ENCODE results near the gene DEFB128.

DNA sequence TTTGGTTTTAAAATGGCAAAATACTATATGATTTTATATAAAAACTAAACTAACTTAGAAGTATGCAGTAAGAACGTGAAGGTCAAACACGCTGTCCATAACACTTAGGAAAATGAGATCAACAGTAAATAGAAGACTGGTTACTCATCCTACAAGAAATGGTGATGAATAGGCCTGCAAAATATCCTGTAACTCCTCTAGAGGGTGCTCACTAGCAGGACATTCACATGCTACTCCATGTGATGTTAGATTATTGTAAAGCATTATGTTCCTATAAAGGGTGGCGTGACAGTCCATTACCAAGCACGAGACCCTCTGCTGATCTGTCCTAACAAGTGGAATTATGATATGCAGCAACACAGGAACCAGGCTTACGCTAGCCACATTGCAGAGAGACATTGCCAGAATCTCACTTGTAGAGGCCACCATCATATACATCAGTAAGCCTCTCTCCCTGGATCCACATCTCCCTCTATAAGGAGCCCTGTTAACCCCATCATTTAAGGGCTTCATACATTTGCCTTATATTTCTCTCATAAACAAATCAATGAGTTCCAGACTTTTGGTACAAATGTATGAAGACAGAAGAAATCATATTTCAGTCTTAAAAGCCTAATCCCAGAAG lies 19.5 kb upstream of the DEFB128 start:
- TF ChIP-seq, protein P1, sequence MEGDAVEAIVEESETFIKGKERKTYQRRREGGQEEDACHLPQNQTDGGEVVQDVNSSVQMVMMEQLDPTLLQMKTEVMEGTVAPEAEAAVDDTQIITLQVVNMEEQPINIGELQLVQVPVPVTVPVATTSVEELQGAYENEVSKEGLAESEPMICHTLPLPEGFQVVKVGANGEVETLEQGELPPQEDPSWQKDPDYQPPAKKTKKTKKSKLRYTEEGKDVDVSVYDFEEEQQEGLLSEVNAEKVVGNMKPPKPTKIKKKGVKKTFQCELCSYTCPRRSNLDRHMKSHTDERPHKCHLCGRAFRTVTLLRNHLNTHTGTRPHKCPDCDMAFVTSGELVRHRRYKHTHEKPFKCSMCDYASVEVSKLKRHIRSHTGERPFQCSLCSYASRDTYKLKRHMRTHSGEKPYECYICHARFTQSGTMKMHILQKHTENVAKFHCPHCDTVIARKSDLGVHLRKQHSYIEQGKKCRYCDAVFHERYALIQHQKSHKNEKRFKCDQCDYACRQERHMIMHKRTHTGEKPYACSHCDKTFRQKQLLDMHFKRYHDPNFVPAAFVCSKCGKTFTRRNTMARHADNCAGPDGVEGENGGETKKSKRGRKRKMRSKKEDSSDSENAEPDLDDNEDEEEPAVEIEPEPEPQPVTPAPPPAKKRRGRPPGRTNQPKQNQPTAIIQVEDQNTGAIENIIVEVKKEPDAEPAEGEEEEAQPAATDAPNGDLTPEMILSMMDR (conservative IDR thresholded peaks at IDR 0.05): peak; percentile 56; the same call in 1 of the 2 replicates
- TF ChIP-seq EZH2 (IDR thresholded peaks at IDR 0.05; ENCODE audit: low read depth): no peak

All from PC-9 (cell line).